Measurements from ENCODE around the gene SYNDIG1.

The SYNDIG1 gene

DNA sequence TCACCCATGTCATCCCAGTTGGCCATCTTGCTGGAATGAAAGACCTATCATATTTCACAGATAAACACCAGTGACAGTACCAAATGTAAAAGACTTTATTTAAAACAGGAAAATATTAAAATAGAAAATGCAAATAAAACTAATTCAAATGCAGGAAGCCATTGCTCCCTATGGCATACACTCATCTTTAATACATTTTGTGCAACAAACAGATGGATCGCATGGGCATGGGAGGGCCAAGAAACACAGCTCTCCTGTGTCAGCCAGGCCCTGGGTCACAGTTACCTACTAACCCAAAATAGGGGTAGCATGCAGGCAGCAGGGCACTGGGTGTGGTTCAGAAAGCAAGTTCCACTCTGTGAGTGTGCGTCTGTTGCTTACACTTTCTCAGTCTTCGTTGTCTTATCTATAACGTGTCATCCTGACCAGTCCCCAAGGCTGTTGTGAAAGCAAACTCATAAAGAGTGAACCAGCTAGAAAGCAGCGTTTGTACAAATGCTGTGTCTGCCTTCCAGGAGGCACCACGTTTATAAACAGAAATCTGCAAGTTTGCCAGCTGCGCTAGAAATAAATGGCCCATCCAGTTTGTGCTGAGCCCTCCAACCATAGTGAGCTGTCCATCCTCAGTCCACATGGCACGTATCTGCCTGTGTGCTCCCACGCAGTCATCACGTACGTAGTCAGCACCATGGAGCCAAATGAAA, 180.5 kb downstream of the SYNDIG1 start:
- no peak overlapping the region for H3K4me3 ChIP-seq (ENCODE audit: low read depth, low read length)
- no peak for DNase-seq (ENCODE audit: low read depth)
- TF ChIP-seq, protein P1, sequence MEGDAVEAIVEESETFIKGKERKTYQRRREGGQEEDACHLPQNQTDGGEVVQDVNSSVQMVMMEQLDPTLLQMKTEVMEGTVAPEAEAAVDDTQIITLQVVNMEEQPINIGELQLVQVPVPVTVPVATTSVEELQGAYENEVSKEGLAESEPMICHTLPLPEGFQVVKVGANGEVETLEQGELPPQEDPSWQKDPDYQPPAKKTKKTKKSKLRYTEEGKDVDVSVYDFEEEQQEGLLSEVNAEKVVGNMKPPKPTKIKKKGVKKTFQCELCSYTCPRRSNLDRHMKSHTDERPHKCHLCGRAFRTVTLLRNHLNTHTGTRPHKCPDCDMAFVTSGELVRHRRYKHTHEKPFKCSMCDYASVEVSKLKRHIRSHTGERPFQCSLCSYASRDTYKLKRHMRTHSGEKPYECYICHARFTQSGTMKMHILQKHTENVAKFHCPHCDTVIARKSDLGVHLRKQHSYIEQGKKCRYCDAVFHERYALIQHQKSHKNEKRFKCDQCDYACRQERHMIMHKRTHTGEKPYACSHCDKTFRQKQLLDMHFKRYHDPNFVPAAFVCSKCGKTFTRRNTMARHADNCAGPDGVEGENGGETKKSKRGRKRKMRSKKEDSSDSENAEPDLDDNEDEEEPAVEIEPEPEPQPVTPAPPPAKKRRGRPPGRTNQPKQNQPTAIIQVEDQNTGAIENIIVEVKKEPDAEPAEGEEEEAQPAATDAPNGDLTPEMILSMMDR (IDR thresholded peaks at IDR 0.05; ENCODE audit: low read depth, low read length, missing control alignments), result no peak

DNA sequence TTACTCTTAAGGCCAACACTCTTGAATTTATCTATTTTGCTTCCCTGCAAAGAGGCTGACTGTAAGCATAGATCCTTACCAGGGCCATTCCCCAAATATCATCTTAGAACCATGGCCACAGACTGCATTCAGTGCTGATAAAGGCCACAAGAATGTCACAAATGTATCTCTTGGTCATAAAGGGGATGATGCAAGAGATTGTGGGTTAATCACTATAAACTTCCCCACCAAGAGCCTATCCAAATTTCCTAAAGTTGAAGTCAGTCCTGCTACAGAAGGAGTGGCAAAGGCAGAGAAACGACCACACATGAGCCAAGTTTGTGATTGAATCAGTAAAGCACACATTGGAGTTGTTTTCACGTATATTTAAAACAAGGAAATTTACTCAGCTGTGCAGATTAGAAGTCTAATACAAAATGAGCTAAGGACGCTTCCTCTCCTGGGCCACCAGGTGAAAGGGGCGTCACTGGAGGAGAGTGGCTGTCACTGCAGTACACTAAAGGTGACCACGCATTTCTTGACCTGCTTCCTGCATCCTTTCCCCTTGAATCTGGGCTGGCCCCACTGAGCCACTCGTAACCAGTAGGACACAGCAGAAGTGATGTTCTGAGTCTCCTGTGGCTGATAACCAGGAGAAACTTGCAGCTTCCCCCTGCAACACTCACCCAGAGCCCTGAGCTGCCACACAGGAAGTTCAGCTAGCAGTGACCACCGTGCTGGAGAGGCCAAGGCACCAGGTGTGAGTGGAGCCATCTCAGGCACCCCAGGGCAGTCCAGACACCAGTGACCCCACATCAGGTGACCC, 181.9 kb downstream of the SYNDIG1 start:
- TF ChIP-seq, protein P1 (IDR thresholded peaks at IDR 0.05; ENCODE audit: low read depth, low read length, missing control alignments), result no peak
- no peak overlapping the region for H3K4me3 ChIP-seq (ENCODE audit: low read depth, low read length)
- DNase-seq (ENCODE audit: low read depth), result no peak

DNA sequence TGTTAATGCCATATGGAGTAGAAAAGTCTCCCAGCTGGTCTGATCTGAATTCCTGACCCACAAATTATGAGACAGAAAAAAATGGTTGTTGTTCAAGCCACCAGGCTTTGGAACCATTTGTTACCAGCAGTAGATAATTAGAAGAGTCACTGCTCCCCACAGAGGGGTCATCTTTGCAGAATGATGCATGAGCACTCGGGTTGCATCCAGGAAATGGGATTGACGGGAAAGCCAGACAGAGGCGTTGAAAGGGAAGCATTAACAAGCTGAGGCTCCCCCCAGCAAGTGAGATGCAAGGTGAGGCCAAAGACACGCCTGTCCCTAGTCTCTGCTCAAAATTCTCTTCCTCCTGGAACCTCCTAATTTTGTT, 182.5 kb downstream of the SYNDIG1 start:
- TF ChIP-seq, protein P1 (IDR thresholded peaks at IDR 0.05; ENCODE audit: low read depth, low read length, missing control alignments), result no peak
- H3K4me3 ChIP-seq (ENCODE audit: low read depth, low read length), result no peak overlapping the region
- DNase-seq (ENCODE audit: low read depth), result no peak

GRCh38 chr20:24653306-24653705, 183.9 kb downstream of the SYNDIG1 start:
- DNase-seq (ENCODE audit: low read depth), result no peak
- no peak overlapping the region for H3K4me3 ChIP-seq (ENCODE audit: low read depth, low read length)
- TF ChIP-seq, protein P1 (IDR thresholded peaks at IDR 0.05; ENCODE audit: low read depth, low read length, missing control alignments), result no peak

GRCh38 chr20:24654425-24654824, 185.0 kb downstream of the SYNDIG1 start:
- TF ChIP-seq, protein P1 (IDR thresholded peaks at IDR 0.05; ENCODE audit: low read depth, low read length, missing control alignments), result no peak
- no peak for DNase-seq (ENCODE audit: low read depth)
- no peak overlapping the region for H3K4me3 ChIP-seq (ENCODE audit: low read depth, low read length)

DNA sequence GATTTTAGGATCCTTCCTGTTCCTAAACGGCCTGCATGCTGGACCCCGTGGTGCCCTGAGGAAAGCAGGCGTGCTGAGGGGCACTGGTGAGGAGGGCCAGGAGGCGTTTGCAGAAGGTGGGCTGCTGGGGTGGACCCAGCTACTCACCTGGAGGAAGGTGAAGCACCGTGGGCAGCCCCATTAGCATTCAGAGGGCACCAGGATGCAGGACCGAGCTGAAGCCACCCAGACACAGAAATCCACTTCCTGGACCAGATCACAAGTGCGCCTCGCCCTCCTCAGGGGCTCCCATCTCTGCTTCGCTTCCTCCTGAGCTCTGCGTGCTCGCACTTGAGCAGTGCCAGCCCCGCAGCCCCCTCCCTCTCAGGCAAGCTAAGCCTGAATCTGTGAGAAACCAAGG, 187.0 kb downstream of the SYNDIG1 start:
- DNase-seq (ENCODE audit: low read depth), result no peak
- TF ChIP-seq, protein P1 (IDR thresholded peaks at IDR 0.05; ENCODE audit: low read depth, low read length, missing control alignments), result no peak
- no peak overlapping the region for H3K4me3 ChIP-seq (ENCODE audit: low read depth, low read length)
